Cardiac muscle cell (in vitro differentiated cells and primary cell): ENCODE measurements around the gene SLC25A12. TPM values are rescaled to one million over a fixed set of nuclear protein-coding genes. Genes with fewer than 3 reads are reported as not detected.
A peak's percentile ranks its signal among the peaks of the same experiment; 100 is the strongest.

Experiments used
- DNase-seq, 2 donors: peaks; one replicate each; pipeline versions ENCODE4 v3.0.0 to v3.0.0-alpha.2; 2010 to 2017; ENCODE audit warnings: low read depth in 1 of 2, low spot score in 1 of 2
- H3K27ac ChIP-seq: fragments of 200-600 bp; sonication (generic); 2 replicates; pipeline ENCODE4 v1.5.1; 2016
- H3K27me3 ChIP-seq: fragments of 200-600 bp; sonication (generic); 2 replicates; pipeline ENCODE4 v1.6.0; 2016; ENCODE audit warnings: control low read depth
- H3K36me3 ChIP-seq: fragments of 200-600 bp; sonication (generic); 2 replicates; pipeline ENCODE4 v1.5.1; 2016; ENCODE audit warnings: control low read depth
- H3K4me1 ChIP-seq: fragments of 200-600 bp; sonication (generic); 2 replicates; pipeline ENCODE4 v1.8.1; 2017; ENCODE audit warnings: low read depth, mild to moderate bottlenecking, mixed run types
- H3K4me3 ChIP-seq: fragments of 200-600 bp; sonication (generic); 2 replicates; pipeline ENCODE4 v1.5.1; 2016; ENCODE audit warnings: mild to moderate bottlenecking
- H3K9me3 ChIP-seq: fragments of 200-600 bp; sonication (generic); 2 replicates; pipeline ENCODE4 v1.5.1; 2017; ENCODE audit warnings: low read depth, mild to moderate bottlenecking, control low read depth
- CTCF ChIP-seq: IDR thresholded peaks from 2 replicates; pipeline ENCODE4 v1.5.1; 2012; ENCODE audit warnings: low read depth, mild to moderate bottlenecking, low read length
- polyA plus RNA-seq: library from polyadenylated mRNA; unstranded; fragments of >200 nt; fragmentation: Nextera tagmentation; extraction: Ambion mirVana; gene quantifications from 2 replicates; pipeline ENCODE4 v1.2.1, GENCODE V29; 2016
- total RNA-seq: library from RNA; depleted of rRNA; stranded (reverse); fragments of >200 nt; gene quantifications from 2 replicates; pipeline ENCODE4 v1.2.3, GENCODE V29; 2016

SLC25A12 gene
- total and polyA plus RNA-seq, 2 experiments from 2014 or later, result 25.5 to 53.3 TPM

DNA sequence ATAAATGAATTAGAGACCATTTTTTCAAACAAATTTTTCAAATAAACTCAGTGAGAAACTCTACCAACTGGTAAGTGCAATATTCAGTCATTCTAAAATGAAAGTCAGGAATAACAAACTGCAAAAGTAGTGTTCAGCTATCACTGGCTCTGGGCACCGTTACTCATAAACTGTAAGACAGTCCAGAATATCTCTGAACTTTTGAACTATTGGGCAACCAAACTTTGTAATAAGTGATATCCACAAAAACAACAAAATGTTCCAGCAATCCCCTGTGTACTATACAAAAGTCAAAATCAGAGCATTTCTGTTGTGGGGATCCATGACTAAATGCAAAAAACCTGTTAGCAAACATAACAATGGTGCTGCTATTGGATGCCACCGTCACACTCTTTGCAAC lies 56.3 kb downstream of the SLC25A12 start:
- Histone ChIP-seq H3K36me3 (peaks cover 46% of the 10 kb centered on the region), H3K9me3 (no peaks in the 10 kb centered on the region), H3K4me3 (no peak overlapping the region), H3K27ac (no peak overlapping the region), H3K27me3 (no peaks in the 10 kb centered on the region), H3K4me1 (no peaks in the 10 kb centered on the region)
- TF ChIP-seq CTCF, result no peak
- DNase-seq, result peak in 1 of 2 donors; percentile 73

- Histone ChIP-seq H3K36me3 (peaks cover 57% of the 10 kb centered on the region), H3K27ac (no peak overlapping the region)
Measured at GRCh38 chr2:171836146-171836910, 57.7 kb downstream of the SLC25A12 start.

DNA sequence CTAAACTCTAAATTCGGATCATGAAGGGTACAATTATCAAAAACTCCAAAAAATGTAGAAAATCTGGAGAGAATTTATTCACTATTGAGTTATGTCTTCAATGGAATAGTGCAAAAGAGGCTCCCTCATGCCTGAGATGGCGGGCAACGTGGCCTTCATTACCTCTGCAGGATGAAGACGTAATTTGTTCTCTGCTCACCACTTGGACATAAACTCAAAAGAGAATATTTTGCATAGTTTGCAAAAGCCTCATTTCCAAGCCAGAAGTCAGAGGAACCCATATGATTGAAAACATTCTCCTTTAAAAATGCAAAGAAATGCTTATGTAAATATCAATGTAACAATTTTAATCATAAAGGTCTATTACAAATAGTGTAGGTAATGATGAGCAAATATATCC lies 58.7 kb downstream of the SLC25A12 start:
- Histone ChIP-seq H3K36me3 (peaks cover 65% of the 10 kb centered on the region), H3K9me3 (no peaks in the 10 kb centered on the region)
- TF ChIP-seq CTCF, result no peak

More at GRCh38 chr2:171836146-171836910, 57.7 kb downstream of the SLC25A12 start:
- Histone ChIP-seq H3K4me3 (no peak overlapping the region), H3K9me3 (no peaks in the 10 kb centered on the region), H3K27me3 (no peaks in the 10 kb centered on the region), H3K4me1 (no peaks in the 10 kb centered on the region)
- no peak for TF ChIP-seq CTCF
- peak in 1 of 2 donors; percentile 33 for DNase-seq

DNA sequence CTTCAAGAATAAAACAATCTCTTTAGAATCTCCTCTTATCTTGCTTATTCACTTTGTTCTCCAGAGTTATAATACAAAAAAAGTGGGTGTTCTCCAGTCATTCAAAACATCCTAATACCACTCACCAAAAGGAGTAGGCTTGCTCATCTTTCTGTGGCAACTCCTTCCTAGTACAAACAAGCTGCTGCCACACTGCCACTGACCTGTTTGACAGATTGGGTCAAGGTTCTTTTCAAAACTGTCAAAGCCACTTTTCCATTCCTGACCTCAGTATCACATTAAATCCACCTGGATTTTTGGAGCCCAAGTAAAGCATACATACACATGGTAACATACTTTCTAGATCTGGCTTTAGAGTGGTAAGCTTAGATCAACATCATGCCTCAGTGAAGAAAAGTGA lies 59.8 kb downstream of the SLC25A12 start:
- Histone ChIP-seq H3K9me3 (no peaks in the 10 kb centered on the region), H3K27ac (no peak overlapping the region), H3K4me3 (no peak overlapping the region), H3K27me3 (no peaks in the 10 kb centered on the region), H3K36me3 (peaks cover 67% of the 10 kb centered on the region), H3K4me1 (no peaks in the 10 kb centered on the region)
- DNase-seq, result no peak
- TF ChIP-seq CTCF, result no peak

More for the DNA sequence above, 58.7 kb downstream of the SLC25A12 start:
- Histone ChIP-seq H3K27me3 (no peaks in the 10 kb centered on the region), H3K4me1 (no peaks in the 10 kb centered on the region), H3K4me3 (no peak overlapping the region), H3K27ac (no peak overlapping the region)
- no peak for DNase-seq

- H3K4me1 ChIP-seq, result no peaks in the 10 kb centered on the region
- no peak overlapping the region for H3K27ac ChIP-seq
- H3K36me3 ChIP-seq, result peaks cover 68% of the 10 kb centered on the region
- no peaks in the 10 kb centered on the region for H3K9me3 ChIP-seq
- H3K27me3 ChIP-seq, result no peaks in the 10 kb centered on the region
- DNase-seq, result no peak
- H3K4me3 ChIP-seq, result no peak overlapping the region
- no peak for TF ChIP-seq CTCF
Measured at GRCh38 chr2:171832489-171832888, 61.6 kb downstream of the SLC25A12 start.
